CD4-positive, CD25-positive, alpha-beta regulatory T cell (primary cell): ENCODE results near the gene INPP5K. TPM values are rescaled to one million over a fixed set of nuclear protein-coding genes. Genes with fewer than 3 reads are reported as not detected.
"Not testable (repeated sequence)": the region's sequence is repeated elsewhere in the genome, so short reads cannot be mapped to it uniquely, and the experiment has no call there.

ENCODE experiments used
- ATAC-seq, 2 donors: fragments of 150-1000 bp; cut with Tn5 transposase; one replicate each; pipeline ENCODE4 v1.10.0; 2021; ENCODE audit warnings: low read depth in 2 of 2, moderate number of reproducible peaks in 2 of 2, moderate library complexity in 1 of 2
- DNase-seq, 3 donors: peaks; one replicate each; pipeline versions ENCODE4 v3.0.0 to v3.0.0-alpha.2; 2012 to 2022; ENCODE audit warnings: mixed read lengths in 1 of 3
- H3K27ac ChIP-seq: one replicate; pipeline ENCODE4 v1.7.0; 2013; ENCODE audit warnings: mild to moderate bottlenecking, low read length; ENCODE audit not compliant: insufficient read depth, poor library complexity, severe bottlenecking
- H3K27me3 ChIP-seq: one replicate; pipeline ENCODE4 v1.7.0; 2013; ENCODE audit warnings: low read length; ENCODE audit not compliant: control insufficient read depth, insufficient read depth
- H3K36me3 ChIP-seq: one replicate; pipeline ENCODE4 v1.7.0; 2013; ENCODE audit warnings: mild to moderate bottlenecking, low read length, moderate library complexity; ENCODE audit not compliant: control insufficient read depth, insufficient read depth
- H3K4me1 ChIP-seq: 2 replicates; pipeline ENCODE4 v1.7.0; 2013; ENCODE audit warnings: mild to moderate bottlenecking, low read length; ENCODE audit not compliant: insufficient read depth, control insufficient read depth, poor library complexity, severe bottlenecking
- H3K4me3 ChIP-seq: one replicate; pipeline ENCODE4 v1.7.0; 2013; ENCODE audit warnings: low read depth, mild to moderate bottlenecking, low read length, moderate library complexity
- H3K9me3 ChIP-seq, 2 experiments: 1 replicate in 1 of 2; 2 replicates in 1 of 2; pipeline ENCODE4 v1.7.0; 2013; ENCODE audit warnings: low read length in 2 of 2, mild to moderate bottlenecking in 1 of 2, moderate library complexity in 1 of 2; ENCODE audit not compliant: control insufficient read depth in 2 of 2
- H3K27ac Mint-ChIP-seq, 3 donors: one replicate each; pipeline ENCODE4 v1.8.0; 2020 to 2022; ENCODE audit warnings: mild to moderate bottlenecking in 3 of 3, mixed read lengths in 3 of 3, moderate library complexity in 2 of 3
- H3K27me3 Mint-ChIP-seq: one replicate; pipeline ENCODE4 v1.8.0; 2022; ENCODE audit warnings: mild to moderate bottlenecking, mixed read lengths
- H3K36me3 Mint-ChIP-seq: one replicate; pipeline ENCODE4 v1.8.0; 2020; ENCODE audit warnings: mixed read lengths
- H3K4me1 Mint-ChIP-seq, 4 donors: one replicate each; pipeline ENCODE4 v1.8.0; 2020 to 2022; ENCODE audit warnings: mixed read lengths in 4 of 4, mild to moderate bottlenecking in 1 of 4
- H3K4me3 Mint-ChIP-seq, 4 donors: one replicate each; pipeline ENCODE4 v1.8.0; 2020 to 2022; ENCODE audit warnings: mild to moderate bottlenecking in 4 of 4, mixed read lengths in 4 of 4, moderate library complexity in 3 of 4
- H3K9me3 Mint-ChIP-seq, 7 donors: one replicate each; pipeline ENCODE4 v1.8.0; 2020 to 2022; ENCODE audit warnings: mixed read lengths in 7 of 7, mild to moderate bottlenecking in 3 of 7, moderate library complexity in 2 of 7
- polyA plus RNA-seq, 4 donors: library from polyadenylated mRNA; unstranded; fragments of 300-500 nt; fragmentation: Illumina TruSeq; gene quantifications; one replicate each; pipeline ENCODE4 v1.2.3, GENCODE V29; 2021
- total RNA-seq: library from RNA; stranded (reverse); gene quantifications from one replicate; pipeline ENCODE4 v1.2.3, GENCODE V29; 2022

Gene INPP5K
- total and polyA plus RNA-seq, 5 donors from 2014 or later, result 115 to 193 (median 126) TPM

GRCh38 chr17:1461198-1461944 lies 55.0 kb downstream of the INPP5K start:
- DNase-seq (no peak), ATAC-seq (no peak)
- Histone ChIP-seq H3K4me3 (no peak overlapping the region), H3K9me3 (no peaks in the 10 kb centered on the region), H3K27me3 (peaks cover 2% of the 10 kb centered on the region), H3K27ac (no peak overlapping the region), H3K36me3 (no peaks in the 10 kb centered on the region), H3K4me1 (peaks cover 31% of the 10 kb centered on the region)
- Mint-ChIP-seq H3K4me1 (peaks cover 4 to 49% (median 25%) of the 10 kb centered on the region in 4 donors), H3K27ac (peak overlapping the region in 2 of 3 donors; percentile 47 to 59), H3K9me3 (peaks cover 0 to 4% (median 0%) of the 10 kb centered on the region in 7 donors), H3K27me3 (peaks cover 9% of the 10 kb centered on the region), H3K36me3 (no peaks in the 10 kb centered on the region), H3K4me3 (peak overlapping the region in 2 of 4 donors; percentile 65 to 80)

- Histone ChIP-seq H3K9me3 (no peaks in the 10 kb centered on the region), H3K36me3 (no peaks in the 10 kb centered on the region), H3K4me1 (peaks cover 34% of the 10 kb centered on the region), H3K27me3 (peaks cover 2% of the 10 kb centered on the region), H3K27ac (no peak overlapping the region), H3K4me3 (no peak overlapping the region)
- Mint-ChIP-seq H3K4me3 (peak overlapping the region in 1 of 4 donors; percentile 89), H3K4me1 (peaks cover 4 to 51% (median 26%) of the 10 kb centered on the region in 4 donors), H3K27ac (no peak overlapping the region), H3K36me3 (no peaks in the 10 kb centered on the region), H3K9me3 (peaks cover 0 to 4% (median 0%) of the 10 kb centered on the region in 7 donors), H3K27me3 (peaks cover 9% of the 10 kb centered on the region)
- no peak for ATAC-seq
- no peak for DNase-seq
Observed at GRCh38 chr17:1460233-1460632, 56.2 kb downstream of the INPP5K start.

DNA sequence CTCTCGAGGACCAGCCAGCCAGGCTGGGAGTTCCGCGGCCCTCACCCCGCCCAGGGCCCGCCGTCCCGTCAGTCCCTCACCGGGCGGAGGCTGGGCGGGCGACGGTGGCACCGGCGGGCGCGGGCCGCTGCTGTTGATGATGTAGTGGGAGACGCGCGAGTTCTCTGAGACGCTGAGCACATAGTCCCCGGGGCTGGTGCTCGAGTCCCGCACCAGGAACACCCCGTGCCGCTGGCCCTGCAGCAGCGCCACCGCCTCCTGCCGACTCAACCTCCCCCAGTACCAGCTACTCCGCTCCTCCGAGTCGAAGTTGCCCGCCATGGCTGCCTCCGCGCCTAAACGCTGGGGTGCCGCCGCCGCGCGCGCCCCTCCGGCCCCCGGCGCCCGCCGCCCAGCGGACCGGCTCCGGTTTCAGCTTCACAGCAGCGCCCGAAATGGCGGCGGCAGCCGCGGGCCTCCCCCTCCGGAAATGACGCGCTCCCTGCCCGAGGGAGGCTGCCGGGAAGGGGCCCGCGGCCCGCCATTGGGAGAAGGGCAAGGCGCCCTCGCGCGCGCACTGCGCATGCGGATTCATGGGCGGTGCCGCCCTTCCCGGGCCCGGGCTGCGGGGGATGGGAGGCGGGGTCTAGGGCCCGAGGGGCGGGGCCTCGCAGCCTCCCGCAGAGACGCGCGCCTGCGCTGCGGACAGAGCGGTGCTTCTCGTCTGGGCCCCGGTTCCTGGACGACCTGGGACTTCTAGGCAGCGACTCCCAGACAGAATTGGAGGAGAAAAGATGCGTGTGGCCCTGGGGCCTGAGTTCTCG lies 60.4 kb downstream of the INPP5K start, which contains the start of gene CRK:
Gene CRK (minus strand): TSS at position 436 of the 803 bp plus-strand sequence. CDS start 115 bp downstream, at position 321.
- Histone ChIP-seq H3K27ac (peak within 1 kb of the TSS; percentile 93), H3K27me3 (peaks cover 2% of the 10 kb centered on the region), H3K4me1 (peaks cover 30% of the 10 kb centered on the region), H3K4me3 (peak within 1 kb of the TSS; percentile 86), H3K9me3 (no peaks in the 10 kb centered on the region), H3K36me3 (peaks cover 8% of the 10 kb centered on the region)
- Mint-ChIP-seq H3K4me1 (peaks cover 15 to 58% (median 35%) of the 10 kb centered on the region in 4 donors), H3K27me3 (peaks cover 9% of the 10 kb centered on the region), H3K4me3 (peak within 1 kb of the TSS; percentile 91 to 97 (median 93)), H3K36me3 (no peaks in the 10 kb centered on the region), H3K27ac (peak within 1 kb of the TSS; percentile 79 to 94 (median 92)), H3K9me3 (no peaks in the 10 kb centered on the region)
- ATAC-seq, result peak; percentile 93 to 94
- DNase-seq, result peak; percentile 96 to 98 (median 98)

DNA sequence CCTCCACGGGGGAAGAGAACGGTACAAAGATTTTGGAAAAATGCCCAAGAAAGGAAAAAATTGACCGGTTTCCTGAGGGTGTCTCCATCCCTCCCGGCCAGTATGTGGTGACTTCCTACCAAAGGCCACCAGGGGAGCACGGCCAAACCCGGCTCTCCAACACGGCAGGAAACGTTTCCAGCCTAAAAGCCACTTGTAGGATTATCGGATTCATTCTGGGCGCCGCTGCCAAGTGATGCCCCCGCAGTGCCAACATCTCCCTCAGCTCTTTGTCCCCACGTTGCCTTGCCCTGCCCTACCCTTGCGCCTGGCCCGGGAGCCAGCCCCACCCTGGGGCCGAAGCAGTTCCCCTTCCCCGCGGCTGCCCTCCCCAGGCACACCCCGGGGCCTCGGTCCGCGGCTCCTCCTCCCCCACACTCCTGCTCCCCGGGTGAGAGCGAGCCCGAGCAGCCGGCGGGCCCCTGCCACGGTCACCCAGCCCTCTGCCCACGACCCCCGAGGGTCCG lies 61.1 kb downstream of the INPP5K start:
- H3K4me1 Mint-ChIP-seq, result peaks cover 15 to 60% (median 33%) of the 10 kb centered on the region in 4 donors
- H3K9me3 Mint-ChIP-seq, result no peaks in the 10 kb centered on the region
- Histone ChIP-seq H3K27ac (peak overlapping the region; percentile 93), H3K36me3 (peaks cover 8% of the 10 kb centered on the region), H3K27me3 (peaks cover 2% of the 10 kb centered on the region), H3K4me3 (peak overlapping the region; percentile 86), H3K9me3 (no peaks in the 10 kb centered on the region), H3K4me1 (peaks cover 30% of the 10 kb centered on the region)
- H3K27me3 Mint-ChIP-seq, result peaks cover 9% of the 10 kb centered on the region
- peak overlapping the region in 2 of 3 donors; percentile 92 to 94 for H3K27ac Mint-ChIP-seq
- no peak for ATAC-seq
- peak; percentile 18 to 66 (median 19) for DNase-seq
- no peaks in the 10 kb centered on the region for H3K36me3 Mint-ChIP-seq
- peak overlapping the region; percentile 91 to 97 (median 93) for H3K4me3 Mint-ChIP-seq

GRCh38 chr17:1454541-1454940 lies 61.9 kb downstream of the INPP5K start:
- ATAC-seq, result no peak
- Histone ChIP-seq H3K9me3 (no peaks in the 10 kb centered on the region), H3K4me3 (peak overlapping the region; percentile 86), H3K36me3 (peaks cover 8% of the 10 kb centered on the region), H3K27ac (peak overlapping the region; percentile 93), H3K27me3 (no peaks in the 10 kb centered on the region), H3K4me1 (peaks cover 30% of the 10 kb centered on the region)
- peaks cover 15 to 58% (median 32%) of the 10 kb centered on the region in 4 donors for H3K4me1 Mint-ChIP-seq
- H3K27me3 Mint-ChIP-seq, result peaks cover 5% of the 10 kb centered on the region
- peak overlapping the region; percentile 39 to 94 (median 92) for H3K27ac Mint-ChIP-seq
- peak overlapping the region; percentile 91 to 97 (median 93) for H3K4me3 Mint-ChIP-seq
- no peaks in the 10 kb centered on the region for H3K9me3 Mint-ChIP-seq
- no peak for DNase-seq
- no peaks in the 10 kb centered on the region for H3K36me3 Mint-ChIP-seq

GRCh38 chr17:1453694-1454093 lies 62.7 kb downstream of the INPP5K start:
- H3K4me3 Mint-ChIP-seq, result peak overlapping the region; percentile 63 to 93 (median 72)
- H3K36me3 Mint-ChIP-seq, ATAC-seq, DNase-seq, H3K9me3 ChIP-seq, H3K27me3 Mint-ChIP-seq, H3K4me3 ChIP-seq, H3K9me3 Mint-ChIP-seq, H3K27me3 ChIP-seq, H3K27ac ChIP-seq: not testable (repeated sequence)
- peaks cover 10% of the 10 kb centered on the region for H3K36me3 ChIP-seq
- peaks cover 22 to 66% (median 41%) of the 10 kb centered on the region in 4 donors for H3K4me1 Mint-ChIP-seq
- H3K4me1 ChIP-seq, result peaks cover 30% of the 10 kb centered on the region
- H3K27ac Mint-ChIP-seq, result peak overlapping the region in 1 of 3 donors; percentile 83

GRCh38 chr17:1452836-1453235 lies 63.6 kb downstream of the INPP5K start:
- no peaks in the 10 kb centered on the region for H3K36me3 Mint-ChIP-seq
- peak overlapping the region in 2 of 3 donors; percentile 32 to 83 for H3K27ac Mint-ChIP-seq
- no peak overlapping the region for H3K4me3 ChIP-seq
- H3K27ac ChIP-seq, result no peak overlapping the region
- peaks cover 22 to 72% (median 42%) of the 10 kb centered on the region in 4 donors for H3K4me1 Mint-ChIP-seq
- no peaks in the 10 kb centered on the region for H3K9me3 ChIP-seq
- no peaks in the 10 kb centered on the region for H3K27me3 ChIP-seq
- H3K27me3 Mint-ChIP-seq, result peaks cover 5% of the 10 kb centered on the region
- H3K4me3 Mint-ChIP-seq, result peak overlapping the region in 3 of 4 donors; percentile 70 to 93 (median 74)
- ATAC-seq (no peak), DNase-seq (no peak)
- H3K4me1 ChIP-seq, result peaks cover 32% of the 10 kb centered on the region
- H3K9me3 Mint-ChIP-seq, result no peaks in the 10 kb centered on the region
- peaks cover 10% of the 10 kb centered on the region for H3K36me3 ChIP-seq
